Femur (tissue), 1 donor: Measurements from ENCODE around the gene CRYGD.
"Not testable (repeated sequence)": the region's sequence is repeated elsewhere in the genome, so short reads cannot be mapped to it uniquely, and the experiment has no call there.

Source experiments
- DNase-seq: peaks from one replicate; pipeline ENCODE4 v3.0.0-alpha.2; 2017

The CRYGD gene

GRCh38 chr2:208124013-208124715 is at the start of gene CRYGD:
TSS of gene CRYGD (minus strand) at chr2:208124524. CDS start at chr2:208124473, 51 bp downstream.
- DNase-seq = not testable (repeated sequence)

- DNase-seq = no peak
Observed at GRCh38 chr2:208172125-208172524, 47.8 kb upstream of the CRYGD start.

GRCh38 chr2:208164951-208165755 is 40.8 kb upstream of the CRYGD start:
- DNase-seq = no peak

- no peak for DNase-seq
Observed at GRCh38 chr2:208163489-208163888, 39.2 kb upstream of the CRYGD start, which contains the start of gene CRYGA. TSS of gene CRYGA (minus strand) at chr2:208163589. CDS start at chr2:208163556, 33 bp downstream.

GRCh38 chr2:208156439-208156838 is 32.1 kb upstream of the CRYGD start:
- DNase-seq = no peak

- no peak for DNase-seq
Observed at GRCh38 chr2:208153156-208153555, 28.8 kb upstream of the CRYGD start.

- DNase-seq = no peak
Observed at GRCh38 chr2:208150956-208151355, 26.6 kb upstream of the CRYGD start.

GRCh38 chr2:208150094-208150493 is 25.8 kb upstream of the CRYGD start:
- DNase-seq = no peak

GRCh38 chr2:208148803-208149202 is 24.5 kb upstream of the CRYGD start:
- no peak for DNase-seq

- no peak for DNase-seq
Observed at GRCh38 chr2:208147759-208148158, 23.4 kb upstream of the CRYGD start.

GRCh38 chr2:208147008-208147407 is 22.7 kb upstream of the CRYGD start:
- DNase-seq = no peak

- DNase-seq = no peak
Observed at GRCh38 chr2:208146006-208146405, 21.7 kb upstream of the CRYGD start, which contains the start of gene CRYGB. TSS of gene CRYGB (minus strand) at chr2:208146158. CDS start at chr2:208146120, 38 bp downstream.

GRCh38 chr2:208142925-208143799 is 18.8 kb upstream of the CRYGD start:
- DNase-seq = no peak

- DNase-seq = no peak
Observed at GRCh38 chr2:208142240-208142924, 18.1 kb upstream of the CRYGD start.

- no peak for DNase-seq
Observed at GRCh38 chr2:208139447-208139846, 15.1 kb upstream of the CRYGD start.

- DNase-seq = not testable (repeated sequence)
Observed at GRCh38 chr2:208138334-208138733, 14.0 kb upstream of the CRYGD start.

- no peak for DNase-seq
Observed at GRCh38 chr2:208136716-208137094, 12.4 kb upstream of the CRYGD start.

GRCh38 chr2:208135794-208136715 is 11.7 kb upstream of the CRYGD start:
- DNase-seq = no peak

- no peak for DNase-seq
Observed at GRCh38 chr2:208134928-208135586, 10.7 kb upstream of the CRYGD start.

GRCh38 chr2:208130712-208131110 is 6.4 kb upstream of the CRYGD start:
- no peak for DNase-seq
